ENCODE results near the gene IQGAP2. TPM values are rescaled to one million over a fixed set of nuclear protein-coding genes. Genes with fewer than 3 reads are reported as not detected.
A peak's percentile ranks its signal among the peaks of the same experiment; 100 is the strongest.

Gene IQGAP2
- polyA plus RNA-seq, 1 donor, result 29.2 TPM

DNA sequence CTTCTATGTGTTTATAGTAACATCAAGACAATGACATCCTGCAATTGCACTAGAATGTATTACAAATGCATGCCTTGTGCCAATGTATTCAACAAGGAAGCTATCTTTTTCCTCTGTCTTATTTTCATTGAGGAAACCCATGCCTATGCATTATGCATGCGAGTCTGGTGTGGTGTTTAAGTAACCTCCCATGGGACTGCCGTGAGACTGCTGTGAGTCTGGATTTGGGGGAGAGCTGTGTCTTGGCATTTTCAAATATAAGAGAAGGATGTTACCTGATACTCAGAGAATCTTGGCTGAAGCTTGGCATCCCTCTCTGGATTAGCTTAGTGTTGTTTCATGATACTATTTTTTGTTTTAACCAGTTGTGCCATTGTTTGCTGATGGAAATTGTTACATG, 121.8 kb downstream of the IQGAP2 start:
- Histone ChIP-seq H3K27ac (ENCODE audit: low read length) (no peak overlapping the region), H3K9me3 (ENCODE audit: control insufficient read depth, low read depth, low read length) (no peaks in the 10 kb centered on the region), H3K4me1 (ENCODE audit: control insufficient read depth, insufficient read depth, low read length) (peaks cover 5% of the 10 kb centered on the region), H3K36me3 (ENCODE audit: control insufficient read depth, insufficient read depth, low read length) (no peaks in the 10 kb centered on the region), H3K4me3 (ENCODE audit: low read length) (no peak overlapping the region), H3K27me3 (ENCODE audit: control insufficient read depth, insufficient read depth, low read length) (no peaks in the 10 kb centered on the region)
- WGBS (ENCODE audit: insufficient coverage, low lambda C conversion rate), result no CpG with 5 or more reads among the region's 2 CpGs
- DNase-seq, result no peak

DNA sequence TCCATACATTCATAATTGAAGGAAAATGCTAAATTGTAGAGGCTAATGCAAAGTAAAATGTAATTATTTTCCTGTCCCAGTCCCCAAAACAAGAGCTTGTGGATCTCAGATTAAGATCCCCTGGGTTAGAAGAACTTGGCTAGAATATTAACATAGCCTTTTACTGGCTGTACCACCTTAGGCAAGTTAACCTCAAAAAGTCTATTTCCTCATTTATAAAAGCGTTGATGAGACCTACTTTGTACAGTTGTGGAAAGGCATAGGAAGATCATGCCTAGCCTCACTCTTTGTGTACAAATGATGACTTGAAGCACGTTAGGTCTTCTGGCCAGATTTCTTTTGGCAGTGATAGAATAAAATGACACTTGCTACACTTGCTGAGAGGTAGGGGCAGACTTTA, 122.9 kb downstream of the IQGAP2 start:
- Histone ChIP-seq H3K4me3 (ENCODE audit: low read length) (no peak overlapping the region), H3K36me3 (ENCODE audit: control insufficient read depth, insufficient read depth, low read length) (no peaks in the 10 kb centered on the region), H3K27me3 (ENCODE audit: control insufficient read depth, insufficient read depth, low read length) (no peaks in the 10 kb centered on the region), H3K4me1 (ENCODE audit: control insufficient read depth, insufficient read depth, low read length) (peaks cover 5% of the 10 kb centered on the region), H3K9me3 (ENCODE audit: control insufficient read depth, low read depth, low read length) (no peaks in the 10 kb centered on the region), H3K27ac (ENCODE audit: low read length) (no peak overlapping the region)
- DNase-seq, result no peak
- WGBS (ENCODE audit: insufficient coverage, low lambda C conversion rate), result no CpG with 5 or more reads among the region's 2 CpGs

GRCh38 chr5:76526950-76527583, 124.0 kb downstream of the IQGAP2 start:
- H3K27ac ChIP-seq (ENCODE audit: low read length), result no peak overlapping the region
- no peak overlapping the region for H3K4me3 ChIP-seq (ENCODE audit: low read length)
- H3K4me1 ChIP-seq (ENCODE audit: control insufficient read depth, insufficient read depth, low read length), result peaks cover 3% of the 10 kb centered on the region
- no peaks in the 10 kb centered on the region for H3K36me3 ChIP-seq (ENCODE audit: control insufficient read depth, insufficient read depth, low read length)
- H3K27me3 ChIP-seq (ENCODE audit: control insufficient read depth, insufficient read depth, low read length), result no peaks in the 10 kb centered on the region
- WGBS (ENCODE audit: insufficient coverage, low lambda C conversion rate), result no CpG with 5 or more reads among the region's 2 CpGs
- no peaks in the 10 kb centered on the region for H3K9me3 ChIP-seq (ENCODE audit: control insufficient read depth, low read depth, low read length)
- DNase-seq, result no peak

- Histone ChIP-seq H3K27me3 (ENCODE audit: control insufficient read depth, insufficient read depth, low read length) (no peaks in the 10 kb centered on the region), H3K9me3 (ENCODE audit: control insufficient read depth, low read depth, low read length) (no peaks in the 10 kb centered on the region), H3K4me3 (ENCODE audit: low read length) (no peak overlapping the region), H3K4me1 (ENCODE audit: control insufficient read depth, insufficient read depth, low read length) (no peaks in the 10 kb centered on the region), H3K27ac (ENCODE audit: low read length) (no peak overlapping the region), H3K36me3 (ENCODE audit: control insufficient read depth, insufficient read depth, low read length) (no peaks in the 10 kb centered on the region)
- DNase-seq, result no peak
- 75% methylated on average over 2 of the region's 2 CpGs for WGBS (ENCODE audit: insufficient coverage, low lambda C conversion rate)
These were observed 124.6 kb downstream of the IQGAP2 start for GRCh38 chr5:76527685-76528161.

- H3K36me3 ChIP-seq (ENCODE audit: control insufficient read depth, insufficient read depth, low read length), result no peaks in the 10 kb centered on the region
- no peak overlapping the region for H3K27ac ChIP-seq (ENCODE audit: low read length)
- DNase-seq, result no peak
- no peaks in the 10 kb centered on the region for H3K27me3 ChIP-seq (ENCODE audit: control insufficient read depth, insufficient read depth, low read length)
- no peaks in the 10 kb centered on the region for H3K9me3 ChIP-seq (ENCODE audit: control insufficient read depth, low read depth, low read length)
- no peak overlapping the region for H3K4me3 ChIP-seq (ENCODE audit: low read length)
- no CpG with 5 or more reads among the region's 2 CpGs for WGBS (ENCODE audit: insufficient coverage, low lambda C conversion rate)
- no peaks in the 10 kb centered on the region for H3K4me1 ChIP-seq (ENCODE audit: control insufficient read depth, insufficient read depth, low read length)
These were observed 125.7 kb downstream of the IQGAP2 start for GRCh38 chr5:76528547-76529331.

GRCh38 chr5:76529464-76530344, 126.6 kb downstream of the IQGAP2 start:
- 100% methylated on average over 1 of the region's 10 CpGs for WGBS (ENCODE audit: insufficient coverage, low lambda C conversion rate)
- Histone ChIP-seq H3K4me1 (ENCODE audit: control insufficient read depth, insufficient read depth, low read length) (no peaks in the 10 kb centered on the region), H3K27ac (ENCODE audit: low read length) (no peak overlapping the region), H3K4me3 (ENCODE audit: low read length) (no peak overlapping the region), H3K36me3 (ENCODE audit: control insufficient read depth, insufficient read depth, low read length) (no peaks in the 10 kb centered on the region), H3K9me3 (ENCODE audit: control insufficient read depth, low read depth, low read length) (no peaks in the 10 kb centered on the region), H3K27me3 (ENCODE audit: control insufficient read depth, insufficient read depth, low read length) (no peaks in the 10 kb centered on the region)
- no peak for DNase-seq

- Histone ChIP-seq H3K9me3 (ENCODE audit: control insufficient read depth, low read depth, low read length) (no peaks in the 10 kb centered on the region), H3K27me3 (ENCODE audit: control insufficient read depth, insufficient read depth, low read length) (no peaks in the 10 kb centered on the region), H3K27ac (ENCODE audit: low read length) (no peak overlapping the region), H3K4me3 (ENCODE audit: low read length) (no peak overlapping the region), H3K36me3 (ENCODE audit: control insufficient read depth, insufficient read depth, low read length) (no peaks in the 10 kb centered on the region), H3K4me1 (ENCODE audit: control insufficient read depth, insufficient read depth, low read length) (no peaks in the 10 kb centered on the region)
- no CpG with 5 or more reads among the region's 3 CpGs for WGBS (ENCODE audit: insufficient coverage, low lambda C conversion rate)
- no peak for DNase-seq
These were observed 129.0 kb downstream of the IQGAP2 start for GRCh38 chr5:76532052-76532451.

DNA sequence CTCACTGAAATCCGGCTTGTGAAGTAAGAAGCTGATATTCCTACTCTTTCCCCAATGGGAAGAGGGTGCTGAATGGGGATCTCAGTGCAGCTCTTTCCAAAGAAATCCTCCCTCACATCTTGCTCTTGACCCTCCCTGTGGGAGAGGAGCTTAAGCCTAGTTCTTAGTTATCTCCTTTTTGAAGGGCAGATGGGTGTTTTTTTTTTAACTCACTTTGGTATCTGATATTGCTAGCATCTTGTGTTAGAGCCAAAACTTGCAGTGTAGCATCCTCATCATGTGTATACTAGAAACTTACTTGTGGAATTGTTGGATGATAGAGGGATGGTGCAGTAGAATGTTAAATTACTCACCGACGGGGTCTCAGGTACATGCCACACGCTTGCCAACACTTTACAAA, 129.9 kb downstream of the IQGAP2 start:
- Histone ChIP-seq H3K9me3 (ENCODE audit: control insufficient read depth, low read depth, low read length) (no peaks in the 10 kb centered on the region), H3K27me3 (ENCODE audit: control insufficient read depth, insufficient read depth, low read length) (no peaks in the 10 kb centered on the region), H3K27ac (ENCODE audit: low read length) (no peak overlapping the region), H3K36me3 (ENCODE audit: control insufficient read depth, insufficient read depth, low read length) (no peaks in the 10 kb centered on the region), H3K4me1 (ENCODE audit: control insufficient read depth, insufficient read depth, low read length) (peaks cover 6% of the 10 kb centered on the region), H3K4me3 (ENCODE audit: low read length) (no peak overlapping the region)
- WGBS (ENCODE audit: insufficient coverage, low lambda C conversion rate), result no CpG with 5 or more reads among the region's 4 CpGs
- no peak for DNase-seq

DNA sequence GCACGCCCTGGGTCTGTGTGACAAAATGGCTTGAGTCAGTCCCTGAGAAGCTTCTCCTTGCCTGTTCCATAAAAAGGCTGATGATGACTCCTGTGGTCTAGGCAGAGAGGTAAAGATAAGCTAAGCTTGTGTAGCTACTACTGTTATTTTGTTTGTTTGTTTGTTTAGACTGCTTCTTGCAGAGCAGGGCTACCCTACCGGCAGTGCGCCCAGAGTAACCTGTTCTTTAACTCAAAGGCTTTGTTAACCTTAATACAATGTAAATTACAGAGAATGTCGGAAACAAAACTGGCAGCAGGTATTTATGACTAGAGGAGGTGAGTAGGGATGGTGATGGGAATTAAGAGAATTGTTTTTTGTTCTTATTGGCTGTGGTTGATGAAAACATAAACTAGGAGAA, 132.5 kb downstream of the IQGAP2 start:
- H3K36me3 ChIP-seq (ENCODE audit: control insufficient read depth, insufficient read depth, low read length), result no peaks in the 10 kb centered on the region
- no peak overlapping the region for H3K4me3 ChIP-seq (ENCODE audit: low read length)
- H3K9me3 ChIP-seq (ENCODE audit: control insufficient read depth, low read depth, low read length), result no peaks in the 10 kb centered on the region
- peaks cover 6% of the 10 kb centered on the region for H3K4me1 ChIP-seq (ENCODE audit: control insufficient read depth, insufficient read depth, low read length)
- WGBS (ENCODE audit: insufficient coverage, low lambda C conversion rate), result no CpG with 5 or more reads among the region's 4 CpGs
- no peaks in the 10 kb centered on the region for H3K27me3 ChIP-seq (ENCODE audit: control insufficient read depth, insufficient read depth, low read length)
- DNase-seq, result no peak
- H3K27ac ChIP-seq (ENCODE audit: low read length), result no peak overlapping the region

DNA sequence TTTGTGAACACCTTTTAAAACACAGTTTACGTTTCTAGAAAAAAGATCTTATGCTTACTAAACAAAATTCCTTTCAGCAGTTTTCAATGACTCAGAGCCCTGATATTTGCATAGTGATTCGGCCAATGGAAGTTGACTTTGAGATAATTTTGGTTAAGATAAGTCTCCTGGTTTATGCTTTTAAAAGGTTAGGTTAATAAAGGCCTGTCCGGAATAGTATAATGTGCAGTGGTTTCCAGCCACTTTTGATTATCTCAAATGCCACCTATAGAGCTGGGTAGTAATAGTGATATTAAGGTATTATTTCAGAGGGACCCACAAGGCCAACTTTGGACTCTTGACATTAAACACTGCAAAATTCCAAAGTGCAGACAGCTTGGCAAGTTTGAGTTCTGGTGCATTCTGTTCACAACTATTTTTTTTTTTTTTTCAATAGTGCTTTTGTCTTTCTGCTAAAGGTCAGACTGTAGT, 134.0 kb downstream of the IQGAP2 start:
- Histone ChIP-seq H3K27ac (ENCODE audit: low read length) (no peak overlapping the region), H3K36me3 (ENCODE audit: control insufficient read depth, insufficient read depth, low read length) (no peaks in the 10 kb centered on the region), H3K27me3 (ENCODE audit: control insufficient read depth, insufficient read depth, low read length) (no peaks in the 10 kb centered on the region), H3K4me1 (ENCODE audit: control insufficient read depth, insufficient read depth, low read length) (peaks cover 6% of the 10 kb centered on the region), H3K4me3 (ENCODE audit: low read length) (no peak overlapping the region), H3K9me3 (ENCODE audit: control insufficient read depth, low read depth, low read length) (no peaks in the 10 kb centered on the region)
- 14% methylated on average over 1 of the region's 3 CpGs for WGBS (ENCODE audit: insufficient coverage, low lambda C conversion rate)
- DNase-seq, result peak in 1 of 2 donors; percentile 71

Data from large intestine (tissue), 3 donors.